ENCODE data around the gene PDZD4.

The PDZD4 gene

GRCh38 chrX:153870288-153870690 lies 39.9 kb upstream of the PDZD4 start:
- TF ChIP-seq USF1 (IDR thresholded peaks at IDR 0.05) = no peak
- TF ChIP-seq CEBPB (IDR thresholded peaks at IDR 0.05) = no peak
- TF ChIP-seq NFIC (IDR thresholded peaks at IDR 0.05) = no peak
- TF ChIP-seq EGR1 (IDR thresholded peaks at IDR 0.05) = no peak
- no peak for TF ChIP-seq TEAD4 (IDR thresholded peaks at IDR 0.05)
- TF ChIP-seq CREB1 (IDR thresholded peaks at IDR 0.05; ENCODE audit: low read depth) = no peak
- no peak for TF ChIP-seq ZBTB7A (IDR thresholded peaks at IDR 0.05; ENCODE audit: low read depth)
- no peak for TF ChIP-seq TAF1 (IDR thresholded peaks at IDR 0.05; ENCODE audit: low read depth)
- no peak for TF ChIP-seq RAD21 (IDR thresholded peaks at IDR 0.05; ENCODE audit: low read depth)
- no peak for TF ChIP-seq TCF12 (IDR thresholded peaks at IDR 0.05; ENCODE audit: low read depth)
- TF ChIP-seq MAX (IDR thresholded peaks at IDR 0.05) = no peak
- TF ChIP-seq REST (IDR thresholded peaks at IDR 0.05; ENCODE audit: low read depth) = no peak

GRCh38 chrX:153869473-153870287 lies 39.3 kb upstream of the PDZD4 start:
- TF ChIP-seq CEBPB (IDR thresholded peaks at IDR 0.05) (no peak), ZBTB7A (IDR thresholded peaks at IDR 0.05; ENCODE audit: low read depth) (no peak)

GRCh38 chrX:153868576-153869472 lies 38.5 kb upstream of the PDZD4 start:
- no peak for TF ChIP-seq TCF12 (IDR thresholded peaks at IDR 0.05; ENCODE audit: low read depth)
- no peak for TF ChIP-seq NFIC (IDR thresholded peaks at IDR 0.05)

GRCh38 chrX:153867671-153868070 lies 37.3 kb upstream of the PDZD4 start:
- TF ChIP-seq EGR1 (IDR thresholded peaks at IDR 0.05) = no peak
- no peak for TF ChIP-seq USF1 (IDR thresholded peaks at IDR 0.05)
- TF ChIP-seq RAD21 (IDR thresholded peaks at IDR 0.05; ENCODE audit: low read depth) = no peak
- no peak for TF ChIP-seq TCF12 (IDR thresholded peaks at IDR 0.05; ENCODE audit: low read depth)
- no peak for TF ChIP-seq ZBTB7A (IDR thresholded peaks at IDR 0.05; ENCODE audit: low read depth)
- no peak for TF ChIP-seq TEAD4 (IDR thresholded peaks at IDR 0.05)
- TF ChIP-seq CREB1 (IDR thresholded peaks at IDR 0.05; ENCODE audit: low read depth) = no peak
- TF ChIP-seq REST (IDR thresholded peaks at IDR 0.05; ENCODE audit: low read depth) = no peak
- TF ChIP-seq CEBPB (IDR thresholded peaks at IDR 0.05) = no peak
- TF ChIP-seq FOXM1 (IDR thresholded peaks at IDR 0.05; ENCODE audit: borderline replicate concordance, low read depth) = no peak
- no peak for TF ChIP-seq EP300 (IDR thresholded peaks at IDR 0.05; ENCODE audit: borderline replicate concordance)
- no peak for TF ChIP-seq TAF1 (IDR thresholded peaks at IDR 0.05; ENCODE audit: low read depth)
- TF ChIP-seq NFIC (IDR thresholded peaks at IDR 0.05) = no peak
- TF ChIP-seq MAX (IDR thresholded peaks at IDR 0.05) = no peak

GRCh38 chrX:153867139-153867538 lies 36.8 kb upstream of the PDZD4 start:
- TF ChIP-seq REST (IDR thresholded peaks at IDR 0.05; ENCODE audit: low read depth) (no peak), FOXM1 (IDR thresholded peaks at IDR 0.05; ENCODE audit: borderline replicate concordance, low read depth) (no peak), TEAD4 (IDR thresholded peaks at IDR 0.05) (no peak), ZBTB7A (IDR thresholded peaks at IDR 0.05; ENCODE audit: low read depth) (no peak)

Measured in Ishikawa (cell line).